Activated CD4-positive, alpha-beta T cell treated with anti-CD3 and anti-CD28 coated beads for 4 hours (primary cell): ENCODE data around the gene MCCC2.
"Not testable (repeated sequence)": the region's sequence is repeated elsewhere in the genome, so short reads cannot be mapped to it uniquely, and the experiment has no call there.

Experiments
- DNase-seq, 2 donors: peaks; one replicate each; pipeline ENCODE4 v3.0.0-alpha.2; 2020

The MCCC2 gene

DNA sequence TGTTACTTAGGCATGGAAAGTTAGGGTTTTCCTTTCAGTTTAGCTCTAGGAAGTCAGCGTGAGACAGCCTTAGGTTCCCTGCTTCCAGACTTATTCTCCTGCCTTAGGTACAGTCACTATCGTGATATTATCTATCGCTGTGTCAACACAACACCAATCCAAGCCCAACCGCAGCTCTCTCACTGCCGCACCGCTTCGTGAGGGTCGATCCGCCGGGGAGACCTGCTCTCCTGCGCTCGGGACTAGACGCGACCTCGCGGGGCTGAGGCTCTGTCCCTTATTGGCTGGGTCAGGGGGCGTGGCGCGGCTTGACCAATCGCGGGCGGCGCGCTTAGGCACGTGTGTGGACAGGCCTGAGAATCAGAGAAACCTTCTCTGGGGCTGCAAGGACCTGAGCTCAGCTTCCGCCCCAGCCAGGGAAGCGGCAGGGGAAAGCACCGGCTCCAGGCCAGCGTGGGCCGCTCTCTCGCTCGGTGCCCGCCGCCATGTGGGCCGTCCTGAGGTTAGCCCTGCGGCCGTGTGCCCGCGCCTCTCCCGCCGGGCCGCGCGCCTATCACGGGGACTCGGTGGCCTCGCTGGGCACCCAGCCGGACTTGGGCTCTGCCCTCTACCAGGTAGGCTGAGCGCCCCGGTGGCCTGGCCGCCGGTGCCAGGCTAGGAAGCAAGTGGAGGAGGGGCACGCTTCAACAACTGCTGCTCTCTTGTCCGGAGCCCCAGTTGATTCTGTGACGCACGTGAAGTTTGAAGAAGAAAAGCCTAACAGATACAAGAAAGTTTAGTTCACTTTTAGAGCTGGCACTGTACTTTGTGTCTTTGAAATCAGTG lies at the start of gene MCCC2:
Gene MCCC2 (plus strand): TSS at position 400 of the 825 bp plus-strand sequence. CDS start 86 bp downstream, at position 486.
- DNase-seq: peak; percentile 95 to 96

DNA sequence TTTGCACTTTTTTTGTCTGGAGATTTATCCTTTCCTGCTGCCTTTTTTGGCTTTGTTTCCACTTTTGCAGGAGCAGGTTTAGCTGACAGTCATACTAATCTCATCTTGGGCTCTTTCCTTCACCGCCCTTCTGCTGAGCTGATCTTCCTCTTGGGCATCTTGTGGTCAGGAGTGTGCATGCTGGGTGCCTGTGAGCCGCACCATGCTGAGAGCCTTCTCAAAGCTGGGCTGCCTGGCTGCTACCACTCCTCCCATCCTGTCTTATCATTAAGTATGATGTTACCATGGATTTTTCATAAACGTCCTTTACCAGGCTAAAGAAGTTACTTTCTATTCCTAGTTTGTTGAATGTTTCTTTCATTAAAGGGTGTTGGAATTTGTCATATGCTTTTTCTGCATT lies 49.5 kb upstream of the MCCC2 start:
- no peak for DNase-seq

DNA sequence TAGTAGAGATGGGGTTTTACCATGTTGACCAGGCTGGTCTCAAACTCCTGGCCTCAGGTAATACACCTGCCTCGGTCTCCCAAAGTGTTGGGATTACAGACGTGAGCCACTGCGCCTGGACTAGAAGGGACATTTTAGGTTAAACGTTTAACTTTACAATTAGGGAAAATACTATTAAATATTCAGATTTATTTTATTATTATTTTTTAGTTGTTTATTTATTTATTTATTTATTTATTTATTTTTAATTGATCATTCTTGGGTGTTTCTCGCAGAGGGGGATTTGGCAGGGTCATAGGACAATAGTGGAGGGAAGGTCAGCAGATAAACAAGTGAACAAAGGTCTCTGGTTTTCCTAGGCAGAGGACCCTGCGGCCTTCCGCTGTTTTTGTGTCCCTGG lies 36.3 kb upstream of the MCCC2 start:
- DNase-seq: not testable (repeated sequence)

DNA sequence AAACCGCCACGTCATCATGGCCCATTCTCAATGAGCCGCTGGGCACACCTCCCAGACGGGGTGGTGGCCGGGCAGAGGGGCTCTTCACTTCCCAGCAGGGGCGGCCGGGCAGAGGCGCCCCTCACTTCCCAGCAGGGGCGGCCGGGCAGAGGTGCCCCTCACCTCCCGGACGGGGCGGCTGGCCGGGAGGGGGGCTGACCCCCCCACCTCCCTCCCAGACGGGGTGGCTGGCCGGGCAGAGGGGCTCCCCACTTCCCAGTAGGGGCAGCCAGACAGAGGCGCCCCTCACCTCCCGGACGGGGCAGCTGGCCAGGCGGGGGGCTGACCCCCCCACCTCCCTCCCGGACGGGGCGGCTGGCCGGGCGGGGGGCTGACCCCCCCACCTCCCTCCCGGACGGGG lies 35.6 kb upstream of the MCCC2 start:
- not testable (repeated sequence) for DNase-seq

DNA sequence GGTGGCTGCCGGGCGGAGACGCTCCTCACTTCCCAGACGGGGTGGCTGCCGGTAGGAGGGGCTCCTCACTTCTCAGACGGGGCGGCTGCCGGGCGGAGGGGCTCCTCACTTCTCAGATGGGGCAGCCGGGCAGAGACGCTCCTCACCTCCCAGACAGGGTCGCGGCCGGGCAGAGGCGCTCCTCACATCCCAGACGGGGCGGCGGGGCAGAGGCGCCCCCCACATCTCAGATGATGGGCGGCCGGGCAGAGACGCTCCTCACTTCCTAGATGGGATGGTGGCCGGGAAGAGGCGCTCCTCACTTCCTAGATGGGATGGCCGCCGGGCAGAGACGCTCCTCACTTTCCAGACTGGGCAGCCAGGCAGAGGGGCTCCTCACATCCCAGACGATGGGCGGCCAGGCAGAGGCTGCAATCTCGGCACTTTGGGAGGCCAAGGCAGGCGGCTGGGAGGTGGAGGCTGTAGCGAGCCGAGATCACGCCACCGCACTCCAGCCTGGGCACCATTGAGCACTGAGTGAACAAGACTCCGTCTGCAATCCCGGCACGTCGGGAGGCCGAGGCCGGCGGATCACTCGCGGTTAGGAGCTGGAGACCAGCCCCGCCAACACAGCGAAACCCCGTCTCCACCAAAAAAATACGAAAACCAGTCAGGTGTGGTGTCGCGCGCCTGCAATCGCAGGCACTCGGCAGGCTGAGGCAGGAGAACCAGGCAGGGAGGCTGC lies 35.0 kb upstream of the MCCC2 start:
- DNase-seq: not testable (repeated sequence)

DNA sequence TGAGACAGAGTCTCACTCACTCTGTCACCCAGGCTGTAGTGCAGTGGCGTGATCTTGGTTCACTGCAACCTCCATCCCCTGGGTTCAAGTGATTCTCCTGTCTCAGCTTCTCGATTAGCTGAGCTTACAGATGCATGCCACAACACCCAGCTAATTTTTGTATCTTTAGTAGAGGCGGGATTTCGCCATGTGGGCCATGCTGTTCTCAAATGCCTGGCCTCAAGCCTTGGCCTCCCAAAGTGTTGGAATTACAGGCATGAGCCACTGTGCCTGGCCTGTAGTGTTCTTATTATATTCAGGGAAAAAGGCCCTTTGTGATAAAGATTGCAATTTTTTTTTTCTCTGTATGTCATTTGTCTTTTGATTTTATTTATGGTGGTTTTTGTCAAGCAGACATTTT lies 24.0 kb upstream of the MCCC2 start:
- DNase-seq: no peak

DNA sequence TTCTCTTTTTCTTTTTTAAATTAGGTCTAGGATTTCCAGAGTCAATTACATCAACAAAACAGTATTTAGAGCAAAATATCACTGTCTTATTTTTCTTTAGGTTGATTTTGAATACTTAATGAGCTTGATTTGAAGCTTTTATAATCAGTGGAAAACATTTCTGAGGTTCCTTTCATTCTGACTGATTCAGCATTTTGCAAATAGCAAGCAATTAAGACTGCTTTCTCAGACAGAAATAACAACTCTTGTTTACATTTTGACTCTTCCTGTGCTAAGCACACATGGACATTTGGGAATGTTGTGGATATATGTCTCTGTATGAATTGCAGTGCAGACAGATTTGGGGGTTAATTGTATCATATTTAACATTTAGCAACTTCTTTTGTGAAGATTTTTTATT lies 22.2 kb upstream of the MCCC2 start:
- no peak for DNase-seq

DNA sequence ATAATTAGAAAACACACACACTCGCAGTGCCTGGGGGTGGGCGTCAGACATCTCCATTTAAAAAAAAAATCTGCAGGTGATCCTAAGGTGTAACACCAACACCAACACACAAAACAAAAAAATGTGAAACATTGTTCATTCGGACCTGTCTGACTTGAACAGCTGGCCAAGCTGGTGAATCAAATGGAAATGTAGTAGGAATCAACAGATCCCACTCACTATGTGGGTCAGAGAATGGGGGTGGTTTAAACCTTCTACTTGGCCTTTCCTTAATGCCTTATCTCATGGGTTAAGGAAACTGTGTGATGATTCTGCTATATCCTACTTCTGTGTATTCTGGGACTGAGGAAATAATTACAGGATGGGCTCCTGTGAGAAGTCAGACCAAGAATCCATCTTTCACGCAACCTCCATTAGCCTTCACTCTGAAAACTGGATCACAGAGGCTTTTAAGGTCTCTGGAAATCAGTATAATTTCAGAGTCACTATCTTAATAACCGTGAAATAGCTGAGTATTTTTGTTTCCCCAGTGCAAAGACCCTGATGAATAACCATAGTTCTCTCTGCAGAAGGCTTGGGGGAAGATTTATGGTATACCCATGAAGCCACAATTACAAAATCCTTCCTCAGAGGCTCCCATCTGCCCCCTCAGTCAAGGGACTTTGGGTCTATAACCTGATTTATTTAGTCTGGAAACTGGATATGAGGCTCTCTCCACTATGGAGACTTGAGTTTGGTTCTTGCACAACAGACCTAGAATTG lies 17.2 kb upstream of the MCCC2 start:
- no peak for DNase-seq

DNA sequence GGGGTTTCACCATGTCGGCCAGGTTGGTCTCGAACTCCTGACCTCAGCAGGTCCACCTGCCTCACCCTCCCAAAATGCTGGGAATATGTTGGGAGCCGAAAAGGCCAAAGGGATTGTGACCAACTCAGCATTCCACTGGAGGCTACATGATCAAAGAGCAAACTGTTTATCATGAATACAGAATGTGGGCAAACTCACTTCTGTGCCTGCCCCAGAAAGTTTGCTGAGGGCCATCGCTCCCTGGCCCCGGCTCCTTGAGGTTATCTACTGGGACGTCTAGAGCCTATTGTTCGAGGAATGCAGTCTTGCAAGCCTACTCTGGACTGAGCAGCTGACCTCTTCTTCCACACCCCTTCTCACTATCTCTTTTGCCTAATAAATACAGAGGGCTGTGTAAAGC lies 15.3 kb upstream of the MCCC2 start:
- DNase-seq: not testable (repeated sequence)

DNA sequence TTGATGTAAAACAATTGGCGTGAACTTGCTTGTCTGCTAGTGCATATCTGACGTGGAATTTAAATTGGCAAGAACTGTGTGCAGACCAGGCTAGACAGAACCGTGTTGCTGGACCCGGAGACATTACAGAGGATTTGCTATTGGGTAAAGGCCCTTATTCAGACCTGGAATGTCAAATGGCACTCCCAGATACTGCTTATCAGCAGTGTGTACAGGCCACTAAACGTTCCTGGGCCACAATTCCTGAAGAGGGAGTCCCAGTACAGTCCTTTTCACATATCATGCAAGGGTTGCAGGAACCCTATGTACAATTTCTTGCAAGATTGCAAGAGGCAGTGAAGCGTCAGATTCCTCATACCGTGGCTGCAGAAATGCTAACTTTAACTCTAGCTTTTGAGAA lies 13.5 kb upstream of the MCCC2 start:
- DNase-seq: no peak

DNA sequence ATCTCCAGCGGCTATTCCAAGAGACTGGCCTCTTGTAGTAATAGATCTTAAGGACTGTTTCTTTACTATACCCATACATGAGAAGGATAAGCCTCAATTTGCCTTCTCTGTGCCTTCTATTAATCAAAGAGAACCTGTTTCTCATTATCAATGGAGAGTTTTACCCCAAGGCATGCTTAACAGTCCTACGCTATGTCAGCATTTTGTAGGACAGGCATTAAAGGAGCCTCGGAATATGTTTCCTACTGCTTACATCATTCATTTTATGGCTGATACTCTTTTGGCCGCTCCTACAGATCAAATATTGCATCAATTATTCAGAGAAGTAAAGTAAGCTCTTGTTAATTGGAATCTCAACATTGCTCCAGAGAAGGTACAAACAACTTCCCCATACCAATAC lies 11.6 kb upstream of the MCCC2 start:
- DNase-seq: not testable (repeated sequence)

DNA sequence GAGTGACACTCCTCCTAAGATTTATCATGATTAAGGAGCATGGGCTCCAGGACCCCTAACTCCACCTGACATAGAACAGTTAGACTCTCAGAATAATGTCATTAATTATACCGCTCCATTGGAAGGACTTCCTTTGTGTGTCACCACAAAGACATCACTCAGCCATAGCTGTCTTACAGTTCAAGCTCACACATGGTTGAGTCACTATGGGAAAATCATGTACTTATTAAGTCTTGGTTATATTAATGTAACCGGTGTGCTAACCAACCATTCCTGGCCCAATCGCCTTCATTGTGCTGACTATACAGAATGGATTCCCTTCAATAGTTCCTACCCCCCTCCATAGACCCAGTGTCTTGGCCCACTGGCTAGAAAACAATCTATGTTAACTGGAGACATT lies 10.9 kb upstream of the MCCC2 start:
- no peak for DNase-seq

DNA sequence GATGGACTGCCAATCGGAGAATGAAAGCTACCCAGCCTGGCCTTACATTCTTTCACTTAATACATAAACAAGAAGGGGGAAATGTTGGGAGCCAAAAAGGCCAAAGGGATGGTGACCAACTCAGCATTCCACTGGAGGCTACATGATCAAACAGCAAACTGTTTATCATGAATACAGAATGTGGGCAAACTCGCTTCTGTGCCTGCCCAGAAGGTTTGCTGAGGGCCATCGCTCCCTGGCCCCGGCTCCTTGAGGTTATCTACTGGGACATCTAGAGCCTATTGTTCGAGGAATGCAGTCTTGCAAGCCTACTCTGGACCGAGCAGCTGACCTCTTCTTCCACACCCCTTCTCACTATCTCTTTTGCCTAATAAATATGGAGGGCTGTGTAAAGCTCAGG lies 9.3 kb upstream of the MCCC2 start:
- not testable (repeated sequence) for DNase-seq

DNA sequence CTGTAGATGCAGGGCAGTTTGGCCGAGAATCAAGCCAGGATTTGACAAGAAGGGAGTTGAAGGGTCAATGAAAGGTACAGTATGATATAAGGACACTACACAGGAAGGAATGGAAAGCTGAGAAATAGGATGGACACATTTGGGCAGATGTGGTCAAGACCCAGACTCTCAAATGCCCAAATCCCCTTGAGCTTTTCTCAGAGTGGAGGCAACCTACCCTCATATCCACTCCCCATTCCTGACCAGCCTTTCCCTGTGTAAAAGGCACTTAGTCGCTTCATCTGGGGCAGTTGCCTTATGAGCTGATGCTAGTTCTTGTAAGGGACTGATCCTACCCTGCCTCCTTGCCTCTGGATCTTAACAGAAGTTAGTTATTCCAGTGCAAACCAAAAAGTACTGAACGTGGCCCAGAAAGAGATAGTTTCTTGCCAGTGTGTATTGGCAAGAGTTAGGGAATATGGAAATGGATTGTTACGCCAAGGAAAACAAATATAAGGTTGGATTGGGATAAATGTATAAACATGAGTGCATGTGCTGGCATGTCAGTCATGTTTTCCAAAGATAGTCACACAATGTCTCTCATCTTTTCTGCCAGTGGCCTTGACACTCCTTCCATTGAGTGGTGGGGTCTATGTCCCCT lies 4.1 kb upstream of the MCCC2 start:
- no peak for DNase-seq

DNA sequence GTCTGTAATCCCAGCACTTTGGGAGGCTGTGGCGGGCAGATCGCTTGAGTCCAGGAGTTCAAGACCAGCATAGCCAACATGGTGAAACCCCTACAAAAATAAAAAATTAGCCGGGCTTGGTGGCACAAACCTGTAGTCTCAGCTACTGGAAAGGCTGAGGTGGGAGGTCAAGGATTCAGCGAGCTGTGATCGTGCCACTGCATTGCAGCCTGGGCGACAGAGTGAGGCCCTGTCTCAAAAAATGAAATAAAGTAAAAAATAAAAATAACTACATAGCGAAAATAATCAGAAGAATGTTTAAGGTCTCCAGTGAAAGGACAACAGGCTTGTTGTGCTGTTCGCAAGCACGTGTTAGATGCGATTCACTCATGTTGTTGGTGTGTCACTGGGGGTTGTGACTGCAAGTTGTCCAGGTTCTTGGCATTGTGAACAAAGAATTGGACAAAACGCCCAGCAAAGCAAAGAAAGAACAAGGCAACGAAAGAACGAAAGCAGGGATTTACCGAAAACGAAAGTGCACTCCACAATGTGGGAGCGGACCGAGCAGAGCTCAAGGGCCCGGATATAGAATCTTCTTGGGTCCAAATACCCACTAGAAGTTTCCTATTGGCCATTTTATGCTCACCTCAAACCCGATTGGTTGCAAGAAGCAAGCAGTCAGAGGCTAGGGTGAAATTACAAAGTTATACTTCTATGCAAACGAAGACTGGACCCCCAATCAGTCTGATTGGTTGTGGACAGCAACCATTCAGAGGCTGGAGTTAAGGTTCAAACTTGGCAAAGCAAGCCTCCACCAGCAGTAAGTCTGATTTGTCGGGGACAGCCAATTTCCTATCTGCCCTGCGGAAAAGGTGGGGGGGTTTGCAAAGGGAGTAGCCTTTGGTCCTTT lies 844 bp upstream of the MCCC2 start:
- no peak for DNase-seq

DNA sequence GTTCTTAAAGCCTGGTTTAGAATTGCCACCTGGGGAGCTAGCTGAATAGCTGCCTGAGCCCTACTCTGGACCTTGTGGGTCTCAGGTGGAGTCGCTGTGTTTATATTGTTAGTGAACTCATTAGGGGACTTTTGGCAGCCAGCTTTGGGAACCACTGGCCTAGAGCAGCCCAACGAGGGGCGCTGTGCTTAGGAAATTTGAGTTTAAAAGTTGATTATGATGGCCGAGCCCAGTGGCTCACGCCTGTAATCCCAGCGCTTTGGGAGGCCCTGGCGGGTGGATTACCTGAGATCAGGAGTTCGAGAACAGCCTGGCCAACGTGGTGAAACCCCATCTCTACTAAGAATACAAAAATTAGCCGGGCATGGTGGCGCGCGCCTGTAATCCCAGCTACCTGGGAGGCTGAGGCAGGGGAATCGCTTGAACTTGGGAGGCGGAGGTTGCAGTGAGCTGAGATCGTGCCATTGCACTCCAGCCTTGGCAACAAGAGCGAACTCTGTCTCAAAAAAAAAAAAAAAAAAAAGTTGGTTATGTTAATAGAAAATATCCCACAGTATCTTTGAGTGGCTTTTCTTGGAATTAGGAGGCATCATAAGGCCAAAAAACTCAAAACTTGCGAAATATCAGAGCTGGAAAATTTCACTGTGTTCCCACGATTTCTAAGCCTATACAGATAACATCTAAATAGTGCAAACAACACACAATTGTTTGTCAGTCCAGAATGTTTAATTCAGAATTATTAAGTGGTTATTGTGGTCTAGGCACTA lies 809 bp downstream of the MCCC2 start:
- DNase-seq: peak in 1 of 2 donors; percentile 12

DNA sequence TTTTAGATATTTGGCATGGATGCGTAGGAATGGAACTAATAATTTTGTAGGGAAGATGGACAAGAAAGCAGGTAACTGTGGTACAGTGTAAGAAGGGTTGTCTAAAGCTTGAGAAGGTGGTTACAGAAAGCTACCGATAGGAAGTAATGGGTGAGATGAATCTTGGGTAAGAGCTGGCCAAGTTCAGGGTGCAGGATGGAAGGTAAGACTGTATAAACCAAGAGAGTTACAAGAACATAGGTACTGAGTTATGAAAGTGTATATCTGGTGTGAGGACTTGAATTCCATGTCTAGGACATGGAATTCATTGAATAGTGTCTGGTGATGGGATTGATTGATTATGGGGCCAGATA lies 1.4 kb downstream of the MCCC2 start:
- no peak for DNase-seq

DNA sequence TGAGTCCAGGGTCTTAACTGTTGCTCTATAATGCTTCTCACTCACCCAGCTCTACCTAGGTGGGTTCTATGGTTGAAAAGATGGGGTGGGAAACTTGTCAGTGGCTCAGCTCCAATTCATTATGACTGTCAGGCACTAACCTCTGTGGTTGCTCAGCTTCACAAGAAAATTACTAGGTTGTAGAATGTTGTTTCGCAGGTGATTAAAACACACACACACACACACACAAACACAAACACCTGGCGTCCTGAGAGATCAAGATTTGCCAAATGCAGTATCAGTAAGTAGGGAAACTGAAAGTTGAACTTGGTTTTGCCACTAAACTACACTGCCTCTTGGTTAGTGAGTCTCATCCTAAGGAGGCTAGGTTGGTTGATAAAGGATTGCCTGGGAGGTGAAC lies 2.8 kb downstream of the MCCC2 start:
- DNase-seq: no peak

DNA sequence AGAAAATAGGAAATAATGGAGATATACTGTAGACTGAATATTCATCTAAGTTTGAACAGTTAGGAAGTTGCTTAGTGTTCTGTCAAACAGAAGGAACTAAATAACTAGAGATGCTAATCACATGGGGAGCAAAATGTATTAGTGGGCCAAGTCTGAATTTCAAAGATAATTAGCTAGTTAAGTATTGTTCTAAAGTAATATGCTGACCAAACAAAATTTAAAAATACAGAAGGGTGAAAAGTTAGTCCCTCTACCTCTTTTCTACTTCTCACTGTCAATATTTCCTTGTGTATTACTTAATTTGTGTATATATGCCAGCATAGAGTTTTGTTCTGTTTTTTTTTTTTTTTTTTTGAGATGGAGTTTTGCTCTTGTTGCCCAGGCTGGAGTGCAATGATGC lies 4.0 kb downstream of the MCCC2 start:
- no peak for DNase-seq

DNA sequence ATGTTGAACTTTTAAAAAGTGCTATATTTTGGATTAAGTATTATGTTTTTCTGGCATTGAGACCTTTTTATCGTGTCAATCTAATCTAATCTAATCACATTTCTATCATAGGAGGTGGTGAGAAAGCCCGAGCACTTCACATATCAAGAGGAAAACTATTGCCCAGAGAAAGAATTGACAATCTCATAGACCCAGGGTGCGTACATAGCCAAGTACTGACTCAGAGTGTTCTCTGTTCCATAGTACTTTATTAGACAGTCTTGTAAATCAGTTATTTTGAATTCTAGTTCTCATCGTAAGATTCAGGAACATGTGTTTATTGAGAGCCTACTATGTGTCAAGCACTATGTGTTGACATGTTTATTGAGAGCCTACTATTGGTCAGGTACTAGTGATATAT lies 9.0 kb downstream of the MCCC2 start:
- no peak for DNase-seq

DNA sequence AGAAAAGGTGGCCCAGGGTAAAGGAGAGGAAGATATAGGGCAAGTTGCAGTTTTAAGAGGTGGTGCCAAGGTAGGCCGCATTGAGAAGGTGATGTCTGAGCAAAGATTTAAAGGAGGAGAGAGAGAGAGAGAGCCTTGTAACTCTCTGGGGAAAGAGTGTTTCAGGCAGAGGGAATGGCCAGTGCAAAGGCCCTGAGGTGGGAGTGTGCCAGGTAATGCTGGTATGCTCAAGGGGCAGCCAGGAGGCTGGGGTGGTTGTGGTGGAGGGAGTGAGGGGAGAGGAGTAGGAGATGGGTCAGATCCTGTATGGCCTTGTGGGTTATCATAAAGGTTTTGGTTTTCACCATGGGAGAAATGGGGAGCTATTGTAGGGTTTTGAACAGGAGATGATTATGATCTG lies 9.9 kb downstream of the MCCC2 start:
- no peak for DNase-seq
